SK-N-SH (cell line): ENCODE data around the gene ATP6V0E1. TPM values are rescaled to one million over a fixed set of nuclear protein-coding genes. Genes with fewer than 3 reads are reported as not detected.

ENCODE experiments used
- CTCF ChIA-PET: fragments of 300-600, 350-600 bp; formaldehyde crosslinking; extraction: SDS; loops from one replicate; lab custom pipeline; 2021; lab: Yijun Ruan, JAX
- POLR2A ChIA-PET: fragments of 350-600 bp; sonication (Branson Sonifier 250); formaldehyde crosslinking; extraction: SDS; loops from one replicate; lab custom pipeline; 2020; ENCODE audit warnings: antibody characterized with exemption, inconsistent platforms; lab: Yijun Ruan, JAX
- DNase-seq: peaks from one replicate; pipeline ENCODE4 v3.0.0; 2012
- H2AFZ ChIP-seq: fragments of 200-600 bp; sonication (generic); 2 replicates; pipeline ENCODE4 v1.8.1; 2016; ENCODE audit warnings: antibody characterized with exemption, mild to moderate bottlenecking, low read depth
- H3F3A ChIP-seq: fragments of 200-600 bp; sonication (generic); replicated peaks from 2 replicates; pipeline ENCODE3; 2016; ENCODE audit warnings: antibody characterized with exemption, mild to moderate bottlenecking; ENCODE audit not compliant: insufficient read depth
- H3K27ac ChIP-seq, 2 experiments: fragments of 200-500 bp in 1 of 2; fragments of 200-600 bp in 1 of 2; sonication (Bioruptor generic) in 1 of 2; sonication (generic), shearing (Covaris generic) in 1 of 2; 2 replicates each; pipeline versions ENCODE4 v1.5.1 to v1.6.1; 2014 to 2016; ENCODE audit warnings: low read depth in 2 of 2, inconsistent platforms in 1 of 2, low read length in 1 of 2, mild to moderate bottlenecking in 1 of 2, mixed read lengths in 1 of 2
- H3K27me3 ChIP-seq: fragments of 200-600 bp; sonication (generic), shearing (Covaris generic); 2 replicates; pipeline ENCODE4 v1.6.1; 2016; ENCODE audit warnings: mixed run types; ENCODE audit not compliant: insufficient read depth
- H3K36me3 ChIP-seq, 2 experiments: fragments of 200-500 bp in 1 of 2; fragments of 200-600 bp in 1 of 2; sonication (Bioruptor generic) in 1 of 2; sonication (generic) in 1 of 2; replicated peaks in 1 of 2; 2 replicates each; pipeline versions ENCODE3 to v1.5.1; 2014 to 2016; ENCODE audit warnings: low read length in 1 of 2, mild to moderate bottlenecking in 1 of 2; ENCODE audit not compliant: insufficient read depth in 2 of 2, control insufficient read depth in 1 of 2
- H3K4me1 ChIP-seq, 2 experiments: fragments of 200-500 bp in 1 of 2; fragments of 200-600 bp in 1 of 2; sonication (Bioruptor generic) in 1 of 2; sonication (generic), shearing (Covaris generic) in 1 of 2; 2 replicates each; pipeline versions ENCODE4 v1.5.1 to v1.6.1; 2014 to 2016; ENCODE audit warnings: low read depth in 1 of 2, low read length in 1 of 2, mixed run types in 1 of 2; ENCODE audit not compliant: insufficient read depth in 2 of 2, control insufficient read depth in 1 of 2
- H3K4me2 ChIP-seq: fragments of 200-600 bp; sonication (generic), shearing (Covaris generic); 2 replicates; pipeline ENCODE4 v1.6.1; 2017; ENCODE audit warnings: mixed run types
- H3K4me3 ChIP-seq, 2 experiments: fragments of 200-500 bp in 1 of 2; fragments of 200-600 bp in 1 of 2; sonication (Bioruptor generic) in 1 of 2; sonication (generic), shearing (Covaris generic) in 1 of 2; 2 replicates each; pipeline versions ENCODE4 v1.5.1 to v1.8.1; 2014 to 2016; ENCODE audit warnings: low read depth in 2 of 2, inconsistent platforms in 1 of 2, low read length in 1 of 2, mild to moderate bottlenecking in 1 of 2, mixed read lengths in 1 of 2, moderate library complexity in 1 of 2
- H3K79me2 ChIP-seq: fragments of 200-600 bp; sonication (generic); 2 replicates; pipeline ENCODE4 v1.8.1; 2017; ENCODE audit warnings: mild to moderate bottlenecking; ENCODE audit not compliant: insufficient read depth
- H3K9ac ChIP-seq: fragments of 200-600 bp; sonication (generic); 2 replicates; pipeline ENCODE4 v1.6.1; 2017; ENCODE audit warnings: mixed run types
- H3K9me2 ChIP-seq: fragments of 200-600 bp; sonication (generic); 2 replicates; pipeline ENCODE4 v1.6.1; 2017; ENCODE audit warnings: mixed run types
- H3K9me3 ChIP-seq: fragments of 200-600 bp; sonication (generic); 2 replicates; pipeline ENCODE4 v1.6.1; 2017; ENCODE audit warnings: mixed run types, mild to moderate bottlenecking, moderate library complexity
- H4K20me1 ChIP-seq: fragments of 200-600 bp; sonication (generic); 2 replicates; pipeline ENCODE4 v1.6.1; 2017; ENCODE audit warnings: mild to moderate bottlenecking, mixed run types; ENCODE audit not compliant: insufficient read depth
- ELF1 ChIP-seq: IDR thresholded peaks from 2 replicates; pipeline ENCODE4 v1.4.0; 2012
- EP300 ChIP-seq, 2 experiments: IDR thresholded peaks; 2 replicates each; pipeline versions ENCODE4 v1.4.0 to v1.6.1; 2012; ENCODE audit warnings: borderline replicate concordance in 1 of 2, low read depth in 1 of 2, low read length in 1 of 2
- GATA2 ChIP-seq: sonication (generic); formaldehyde crosslinking; IDR thresholded peaks from 2 replicates; pipeline ENCODE4 v1.5.0; 2020; ENCODE audit warnings: mild to moderate bottlenecking, missing genetic modification reagents
- MEF2A ChIP-seq: IDR thresholded peaks from 2 replicates; pipeline ENCODE4 v1.4.0; 2012; ENCODE audit warnings: low read depth, borderline replicate concordance
- NFIC ChIP-seq: IDR thresholded peaks from 2 replicates; pipeline ENCODE4 v1.4.0; 2012; ENCODE audit warnings: borderline replicate concordance
- NRF1 ChIP-seq: IDR thresholded peaks from 2 replicates; pipeline ENCODE4 v1.6.1; 2012; ENCODE audit warnings: low read depth, mild to moderate bottlenecking, low read length
- POLR2AphosphoS5 ChIP-seq: IDR thresholded peaks from 2 replicates; pipeline ENCODE4 v1.6.1; 2012; ENCODE audit warnings: low read depth, low read length
- RAD21 ChIP-seq: IDR thresholded peaks from 2 replicates; pipeline ENCODE4 v1.6.1; 2012; ENCODE audit warnings: mild to moderate bottlenecking, low read length
- SIN3A ChIP-seq: IDR thresholded peaks from 2 replicates; pipeline ENCODE4 v1.6.1; 2012; ENCODE audit warnings: low read depth, mild to moderate bottlenecking, low read length, moderate library complexity, borderline replicate concordance
- SMC3 ChIP-seq: IDR thresholded peaks from 2 replicates; pipeline ENCODE4 v1.6.1; 2012; ENCODE audit warnings: low read depth, low read length, improper control_type of control experiment
- TCF12 ChIP-seq: IDR thresholded peaks from 2 replicates; pipeline ENCODE4 v1.4.0; 2012
- TEAD4 ChIP-seq: IDR thresholded peaks from 2 replicates; pipeline ENCODE4 v1.4.0; 2012; ENCODE audit warnings: mild to moderate bottlenecking, borderline replicate concordance; ENCODE audit not compliant: insufficient read depth
- WGBS: methylation state at CpG from one replicate; pipeline ENCODE4 v1.1.6; 2017; ENCODE audit warnings: low lambda C conversion rate; 5-methylcytosine and 5-hydroxymethylcytosine counted together
- polyA plus RNA-seq, 3 experiments: library from polyadenylated mRNA; depleted of rRNA; stranded (reverse); fragments of >200 nt; gene quantifications; 2 replicates each; pipeline ENCODE4 v1.2.3, GENCODE V29; 2012
- TF ChIP-seq, protein P1 (sequence below): fragments of 150-350 bp; IDR thresholded peaks from 2 replicates; pipeline ENCODE4 v1.6.1; 2017; ENCODE audit warnings: antibody characterized with exemption, low read length, low read depth, borderline replicate concordance
- TF ChIP-seq, protein P2 (sequence below): IDR thresholded peaks from 2 replicates; pipeline ENCODE4 v1.4.0; 2012; ENCODE audit warnings: low read depth, borderline replicate concordance
- TF ChIP-seq, protein P3 (sequence below): fragments of 150-350 bp; IDR thresholded peaks from 2 replicates; pipeline ENCODE4 v1.6.1; 2016; ENCODE audit warnings: mild to moderate bottlenecking, low read depth, low read length
- TF ChIP-seq, protein P4 (sequence below): fragments of 200-600 bp; sonication (generic); IDR thresholded peaks from 2 replicates; pipeline ENCODE4 v1.6.1; 2017; ENCODE audit warnings: antibody characterized with exemption, mild to moderate bottlenecking, moderate library complexity

Gene ATP6V0E1
- polyA plus RNA-seq, 1 of the 3 experiments (the other 2 are of a cell fraction): 243 TPM

DNA sequence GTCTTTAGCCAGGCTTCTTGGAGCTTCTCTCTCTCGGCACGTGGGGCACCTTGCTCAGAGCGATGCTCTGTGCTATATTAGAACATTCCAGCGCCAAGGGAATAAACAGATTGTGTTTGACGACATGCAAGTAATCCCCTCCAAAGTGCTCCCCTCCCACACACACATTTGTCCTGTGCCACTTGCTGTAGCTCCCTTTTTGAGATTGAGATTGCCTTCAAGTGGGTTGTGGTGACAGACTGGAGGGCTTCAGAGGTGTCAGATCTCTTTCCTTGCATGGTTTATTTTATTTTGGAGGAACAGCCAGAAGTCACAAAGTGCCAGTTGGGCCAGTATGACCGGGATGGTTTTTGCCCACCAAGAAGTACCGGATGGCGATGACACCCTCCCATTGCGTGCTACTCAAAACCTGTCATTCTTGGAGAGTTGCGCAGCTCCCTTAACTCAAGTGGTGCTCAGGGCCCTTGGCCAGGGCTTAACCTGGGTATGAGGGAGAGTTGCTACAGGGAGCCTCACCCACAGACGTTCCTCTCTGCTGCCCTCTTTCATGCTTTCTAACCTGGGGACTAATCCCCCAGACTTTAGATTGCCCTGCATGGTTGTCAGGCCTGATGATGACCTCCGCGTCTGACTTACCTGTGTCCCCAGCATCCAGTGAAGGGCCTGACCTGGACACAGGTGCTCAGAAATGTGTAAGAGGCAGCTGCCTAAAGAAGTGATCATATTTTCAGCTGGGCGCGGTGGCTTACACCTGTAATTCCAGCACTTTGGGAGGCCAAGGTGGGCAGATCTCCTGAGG lies 43.1 kb upstream of the ATP6V0E1 start:
- DNase-seq: no peak
- CTCF ChIA-PET: interaction anchor here (0.9 to 23.2 kb wide), 6 partner anchors 9 to 230 kb away, joined by 3 to 508 read pairs (median 10); partner anchors contain the start of genes DUSP1 and RPL26L1
- no peaks in the 10 kb centered on the region for H4K20me1 ChIP-seq
- no peak overlapping the region for H3K4me3 ChIP-seq
- no peak overlapping the region for H3K9ac ChIP-seq
- WGBS: 95% methylated on average over 13 of the region's 15 CpGs
- H3K27me3 ChIP-seq: no peaks in the 10 kb centered on the region
- peaks cover 5% of the 10 kb centered on the region; the same call in 1 of the 2 replicates for H3K79me2 ChIP-seq
- H3K4me2 ChIP-seq: no peak overlapping the region
- peaks cover 0 to 36% of the 10 kb centered on the region in 2 experiments; a peak in 2 of 4 replicates for H3K4me1 ChIP-seq
- H3F3A ChIP-seq: peaks cover 34% of the 10 kb centered on the region
- H2AFZ ChIP-seq: no peak overlapping the region
- peaks cover 2 to 16% of the 10 kb centered on the region in 2 experiments for H3K36me3 ChIP-seq
- peak overlapping the region in 1 of 2 experiments; percentile 56; a peak in 2 of 4 replicates for H3K27ac ChIP-seq
- POLR2A ChIA-PET: no interaction called here
- TF ChIP-seq NFIC (no peak), GATA2 (CRISPR knock-in tag) (no peak), MEF2A (no peak), NRF1 (no peak), TCF12 (no peak), ELF1 (no peak), SIN3A (no peak), RAD21 (no peak), POLR2AphosphoS5 (no peak), TEAD4 (no peak), EP300 (IDR thresholded peaks at IDR 0.05; ENCODE audit: borderline replicate concordance in 1 of 2, low read depth in 1 of 2, low read length in 1 of 2) (no peak), SMC3 (no peak)
- TF ChIP-seq, protein P1, sequence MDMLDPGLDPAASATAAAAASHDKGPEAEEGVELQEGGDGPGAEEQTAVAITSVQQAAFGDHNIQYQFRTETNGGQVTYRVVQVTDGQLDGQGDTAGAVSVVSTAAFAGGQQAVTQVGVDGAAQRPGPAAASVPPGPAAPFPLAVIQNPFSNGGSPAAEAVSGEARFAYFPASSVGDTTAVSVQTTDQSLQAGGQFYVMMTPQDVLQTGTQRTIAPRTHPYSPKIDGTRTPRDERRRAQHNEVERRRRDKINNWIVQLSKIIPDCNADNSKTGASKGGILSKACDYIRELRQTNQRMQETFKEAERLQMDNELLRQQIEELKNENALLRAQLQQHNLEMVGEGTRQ: no peak
- TF ChIP-seq, protein P2, sequence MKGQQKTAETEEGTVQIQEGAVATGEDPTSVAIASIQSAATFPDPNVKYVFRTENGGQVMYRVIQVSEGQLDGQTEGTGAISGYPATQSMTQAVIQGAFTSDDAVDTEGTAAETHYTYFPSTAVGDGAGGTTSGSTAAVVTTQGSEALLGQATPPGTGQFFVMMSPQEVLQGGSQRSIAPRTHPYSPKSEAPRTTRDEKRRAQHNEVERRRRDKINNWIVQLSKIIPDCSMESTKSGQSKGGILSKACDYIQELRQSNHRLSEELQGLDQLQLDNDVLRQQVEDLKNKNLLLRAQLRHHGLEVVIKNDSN: no peak
- TF ChIP-seq, protein P3, sequence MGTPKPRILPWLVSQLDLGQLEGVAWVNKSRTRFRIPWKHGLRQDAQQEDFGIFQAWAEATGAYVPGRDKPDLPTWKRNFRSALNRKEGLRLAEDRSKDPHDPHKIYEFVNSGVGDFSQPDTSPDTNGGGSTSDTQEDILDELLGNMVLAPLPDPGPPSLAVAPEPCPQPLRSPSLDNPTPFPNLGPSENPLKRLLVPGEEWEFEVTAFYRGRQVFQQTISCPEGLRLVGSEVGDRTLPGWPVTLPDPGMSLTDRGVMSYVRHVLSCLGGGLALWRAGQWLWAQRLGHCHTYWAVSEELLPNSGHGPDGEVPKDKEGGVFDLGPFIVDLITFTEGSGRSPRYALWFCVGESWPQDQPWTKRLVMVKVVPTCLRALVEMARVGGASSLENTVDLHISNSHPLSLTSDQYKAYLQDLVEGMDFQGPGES: no peak
- TF ChIP-seq, protein P4, sequence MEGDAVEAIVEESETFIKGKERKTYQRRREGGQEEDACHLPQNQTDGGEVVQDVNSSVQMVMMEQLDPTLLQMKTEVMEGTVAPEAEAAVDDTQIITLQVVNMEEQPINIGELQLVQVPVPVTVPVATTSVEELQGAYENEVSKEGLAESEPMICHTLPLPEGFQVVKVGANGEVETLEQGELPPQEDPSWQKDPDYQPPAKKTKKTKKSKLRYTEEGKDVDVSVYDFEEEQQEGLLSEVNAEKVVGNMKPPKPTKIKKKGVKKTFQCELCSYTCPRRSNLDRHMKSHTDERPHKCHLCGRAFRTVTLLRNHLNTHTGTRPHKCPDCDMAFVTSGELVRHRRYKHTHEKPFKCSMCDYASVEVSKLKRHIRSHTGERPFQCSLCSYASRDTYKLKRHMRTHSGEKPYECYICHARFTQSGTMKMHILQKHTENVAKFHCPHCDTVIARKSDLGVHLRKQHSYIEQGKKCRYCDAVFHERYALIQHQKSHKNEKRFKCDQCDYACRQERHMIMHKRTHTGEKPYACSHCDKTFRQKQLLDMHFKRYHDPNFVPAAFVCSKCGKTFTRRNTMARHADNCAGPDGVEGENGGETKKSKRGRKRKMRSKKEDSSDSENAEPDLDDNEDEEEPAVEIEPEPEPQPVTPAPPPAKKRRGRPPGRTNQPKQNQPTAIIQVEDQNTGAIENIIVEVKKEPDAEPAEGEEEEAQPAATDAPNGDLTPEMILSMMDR: no peak
- TF ChIP-seq, all 33 proteins: peak for 0
- no peaks in the 10 kb centered on the region for H3K9me2 ChIP-seq
- H3K9me3 ChIP-seq: no peaks in the 10 kb centered on the region
